ENCODE data around the gene GABARAPL1. TPM values are rescaled to one million over a fixed set of nuclear protein-coding genes. Genes with fewer than 3 reads are reported as not detected.
"Not testable (repeated sequence)": the region's sequence is repeated elsewhere in the genome, so short reads cannot be mapped to it uniquely, and the experiment has no call there.

The GABARAPL1 gene
- total RNA-seq, 1 donor from 2014 or later = 2.6 TPM

DNA sequence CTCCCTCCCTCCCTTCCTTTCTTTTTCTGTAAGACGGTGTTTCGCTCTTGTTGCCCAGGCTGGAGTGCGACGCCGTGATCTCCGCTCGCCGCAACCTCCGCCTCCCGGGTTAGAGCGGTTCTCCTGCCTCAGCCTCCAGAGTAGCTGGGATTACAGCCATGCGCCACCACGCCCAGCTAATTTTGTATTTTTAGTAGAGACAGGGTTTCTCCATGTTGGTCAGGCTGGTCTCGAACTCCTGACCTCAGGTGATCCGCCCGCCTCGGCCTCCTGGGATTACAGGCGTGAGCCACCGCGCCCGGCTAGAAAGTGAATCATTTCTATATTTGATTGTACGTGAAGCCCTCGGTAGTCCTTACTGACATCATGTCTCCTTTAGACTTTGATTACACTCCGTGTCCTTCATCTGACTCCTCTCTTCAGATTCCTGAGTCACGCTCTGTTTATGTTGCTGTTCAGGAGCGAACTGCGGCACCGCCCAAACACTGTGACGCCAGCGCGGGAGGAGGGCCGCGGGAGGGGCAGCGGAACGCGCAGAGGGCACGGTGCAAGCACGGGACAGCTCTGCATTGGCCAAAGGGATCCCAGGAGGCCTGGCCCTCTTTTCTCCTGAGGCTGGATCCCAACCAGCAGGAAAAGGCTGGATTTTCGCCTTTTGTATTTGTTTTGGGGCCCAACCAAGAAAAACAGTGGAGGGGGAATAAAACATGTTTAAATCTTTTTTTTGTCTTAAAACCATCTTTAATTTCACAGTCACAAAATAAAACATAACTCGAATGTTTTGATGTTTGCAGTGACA lies 538 bp upstream of the GABARAPL1 start:
- intact Hi-C loops (cut with micrococcal nuclease) = loop anchor here (1.0 to 10.0 kb wide), 6 partner anchors 153 to 963 kb away; partner anchors contain the start of genes CLEC2B, MAGOHB, SMIM10L1 and YBX3
- Mint-ChIP-seq H3K36me3 (ENCODE audit: low read depth) (no peaks in the 10 kb centered on the region), H3K4me1 (peaks cover 26% of the 10 kb centered on the region), H3K9me3 (no peaks in the 10 kb centered on the region), H3K27ac (peak overlapping the region; percentile 93), H3K27me3 (peaks cover 32% of the 10 kb centered on the region), H3K4me3 (peak overlapping the region; percentile 94)
- DNase-seq = peak; percentile 95

DNA sequence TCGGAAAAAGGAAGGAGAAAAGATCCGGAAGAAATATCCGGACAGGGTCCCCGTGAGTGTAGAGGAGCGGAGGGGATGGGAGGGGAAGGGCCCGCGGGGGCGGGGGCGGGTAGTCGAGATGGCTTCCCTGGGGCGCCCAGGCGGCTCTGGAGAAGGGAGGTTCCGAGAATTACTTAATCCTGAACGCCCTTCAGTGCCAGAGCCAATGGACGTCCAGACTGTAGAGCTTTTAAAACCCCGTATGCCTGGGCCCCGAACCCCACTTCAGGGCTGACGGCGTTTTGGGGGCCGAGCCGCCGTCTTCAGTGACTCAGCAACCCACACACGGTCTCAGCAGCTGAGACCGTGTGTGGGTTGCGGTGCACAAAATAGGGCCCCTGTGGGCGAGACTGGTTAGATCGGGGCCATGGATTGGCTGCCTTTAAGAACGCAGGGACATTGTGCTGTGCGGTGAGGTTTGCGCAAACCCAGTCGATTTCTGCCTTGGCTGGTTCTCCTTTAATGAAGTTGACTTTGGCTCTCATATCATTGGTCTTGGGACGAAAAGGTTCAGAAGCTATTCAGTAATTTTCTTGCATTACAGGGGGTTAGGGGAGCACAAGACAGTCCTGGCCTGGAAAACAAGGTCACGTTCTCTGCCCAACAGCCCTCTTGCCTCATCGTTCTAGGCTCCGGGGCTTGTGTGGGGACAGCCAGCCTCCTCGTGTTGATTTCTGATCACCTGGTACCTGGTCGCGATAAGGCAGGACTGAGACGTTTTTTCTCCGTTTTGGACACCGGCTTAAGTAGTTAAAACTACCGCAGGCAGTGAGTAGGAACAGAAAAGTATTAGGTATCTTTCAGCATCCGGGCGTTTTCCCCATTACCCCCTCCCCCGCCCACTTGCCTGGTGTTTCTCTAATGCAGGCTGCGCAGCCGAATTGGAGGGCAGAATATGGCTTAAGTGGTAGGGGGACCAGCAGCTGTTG lies 775 bp downstream of the GABARAPL1 start:
- Mint-ChIP-seq H3K36me3 (ENCODE audit: low read depth) (peaks cover 1% of the 10 kb centered on the region), H3K4me3 (peak overlapping the region; percentile 94), H3K9me3 (no peaks in the 10 kb centered on the region), H3K27me3 (peaks cover 25% of the 10 kb centered on the region), H3K4me1 (peaks cover 30% of the 10 kb centered on the region), H3K27ac (peak overlapping the region; percentile 91)
- DNase-seq = peak; percentile 87
- intact Hi-C loops (cut with micrococcal nuclease) = loop anchor here (1.0 to 10.0 kb wide), 7 partner anchors 151 to 961 kb away; partner anchors contain the start of genes CLEC2B, MAGOHB, SMIM10L1 and YBX3

DNA sequence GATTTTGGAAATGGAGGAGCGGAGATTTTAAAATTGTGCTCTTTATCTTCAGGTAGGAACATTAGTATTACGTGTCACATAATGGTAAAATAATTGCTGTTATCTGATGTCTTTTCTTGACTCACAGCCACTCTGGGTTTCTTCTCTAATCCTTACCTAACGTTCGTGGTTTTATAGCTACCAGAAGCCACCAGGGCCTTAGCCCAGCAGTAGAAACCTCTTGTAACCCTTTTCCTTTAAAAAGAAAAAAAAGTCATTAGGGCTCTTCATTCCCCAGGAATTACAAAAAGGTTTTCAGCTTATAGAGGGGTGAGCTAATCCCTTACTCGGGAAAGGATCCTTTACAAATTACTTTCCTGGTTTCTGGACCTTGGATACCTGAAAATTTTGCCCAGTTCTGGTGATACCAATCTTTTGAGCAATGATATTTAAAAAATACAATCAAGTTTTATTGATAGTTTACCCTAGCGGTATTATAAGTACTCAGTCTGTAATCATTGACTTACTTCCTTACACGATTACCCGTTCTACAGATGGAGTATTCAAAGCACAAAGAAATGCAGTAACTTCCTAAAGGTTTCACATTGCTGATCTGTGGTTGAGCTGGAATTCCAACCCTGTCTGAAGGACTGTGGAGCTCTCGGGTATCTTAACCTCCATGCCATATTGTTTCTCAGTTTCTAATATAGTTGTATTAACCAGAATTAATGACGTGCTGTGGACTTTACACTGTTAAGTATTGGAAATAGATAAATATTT lies 1.6 kb downstream of the GABARAPL1 start:
- intact Hi-C loops (cut with micrococcal nuclease) = loop anchor here (2.0 to 10.0 kb wide), 3 partner anchors 150 to 960 kb away; partner anchors contain the start of gene SMIM10L1
- H3K27ac Mint-ChIP-seq = peak overlapping the region; percentile 91
- DNase-seq = no peak
- peaks cover 1% of the 10 kb centered on the region for H3K36me3 Mint-ChIP-seq (ENCODE audit: low read depth)
- H3K9me3 Mint-ChIP-seq = no peaks in the 10 kb centered on the region
- peaks cover 30% of the 10 kb centered on the region for H3K4me1 Mint-ChIP-seq
- H3K4me3 Mint-ChIP-seq = peak overlapping the region; percentile 94
- H3K27me3 Mint-ChIP-seq = peaks cover 20% of the 10 kb centered on the region

DNA sequence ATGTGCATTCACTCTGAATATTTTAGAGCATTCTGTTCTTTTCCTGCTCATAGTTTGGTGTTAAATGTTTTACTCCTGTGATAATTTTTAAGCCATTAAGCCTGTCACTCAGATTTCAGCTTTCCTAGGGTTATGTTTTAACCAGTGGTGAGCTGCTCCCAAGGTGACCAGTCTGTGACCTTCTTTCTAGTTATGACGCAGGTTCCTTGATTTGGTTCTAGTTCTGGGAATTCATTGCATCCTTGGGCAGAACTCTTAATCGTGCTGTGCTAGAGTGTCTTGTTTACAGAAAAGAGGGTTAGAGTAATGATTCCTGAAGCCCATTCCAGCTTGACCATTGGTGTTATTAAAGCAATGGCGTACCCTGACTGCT lies 2.2 kb downstream of the GABARAPL1 start:
- H3K36me3 Mint-ChIP-seq (ENCODE audit: low read depth) = peaks cover 1% of the 10 kb centered on the region
- H3K4me3 Mint-ChIP-seq = peak overlapping the region; percentile 14

DNA sequence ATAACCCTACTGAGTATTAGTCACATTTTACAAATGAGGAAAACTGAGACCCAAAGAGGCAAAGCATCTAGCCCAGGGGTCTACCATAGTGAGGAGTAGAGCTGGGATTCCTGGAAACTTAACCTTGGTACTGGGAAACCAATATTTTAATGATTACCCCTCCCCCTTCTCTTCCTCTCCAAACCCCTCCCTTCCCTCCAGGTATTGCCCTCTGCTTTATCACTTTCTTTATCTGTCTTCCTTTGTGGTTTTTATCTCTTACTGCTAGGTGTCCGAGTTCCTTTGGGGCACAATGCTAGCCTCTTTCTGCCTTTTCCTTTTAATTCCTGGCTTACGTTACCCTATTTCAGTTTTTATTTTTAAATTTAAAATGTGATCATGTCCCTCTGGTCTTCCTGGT lies 2.8 kb downstream of the GABARAPL1 start:
- Mint-ChIP-seq H3K36me3 (ENCODE audit: low read depth) (peaks cover 4% of the 10 kb centered on the region), H3K9me3 (no peaks in the 10 kb centered on the region), H3K27me3 (peaks cover 19% of the 10 kb centered on the region), H3K27ac (no peak overlapping the region), H3K4me1 (peaks cover 30% of the 10 kb centered on the region), H3K4me3 (no peak overlapping the region)
- no peak for DNase-seq
- intact Hi-C loops (cut with micrococcal nuclease) = loop anchor here (2.0 to 10.0 kb wide), 3 partner anchors 149 to 959 kb away; partner anchors contain the start of gene SMIM10L1

More for the DNA sequence above, 2.2 kb downstream of the GABARAPL1 start:
- Mint-ChIP-seq H3K9me3 (no peaks in the 10 kb centered on the region), H3K27me3 (peaks cover 20% of the 10 kb centered on the region), H3K4me1 (peaks cover 30% of the 10 kb centered on the region), H3K27ac (no peak overlapping the region)
- intact Hi-C loops (cut with micrococcal nuclease) = loop anchor here (2.0 to 10.0 kb wide), 3 partner anchors 150 to 960 kb away; partner anchors contain the start of gene SMIM10L1
- no peak for DNase-seq

DNA sequence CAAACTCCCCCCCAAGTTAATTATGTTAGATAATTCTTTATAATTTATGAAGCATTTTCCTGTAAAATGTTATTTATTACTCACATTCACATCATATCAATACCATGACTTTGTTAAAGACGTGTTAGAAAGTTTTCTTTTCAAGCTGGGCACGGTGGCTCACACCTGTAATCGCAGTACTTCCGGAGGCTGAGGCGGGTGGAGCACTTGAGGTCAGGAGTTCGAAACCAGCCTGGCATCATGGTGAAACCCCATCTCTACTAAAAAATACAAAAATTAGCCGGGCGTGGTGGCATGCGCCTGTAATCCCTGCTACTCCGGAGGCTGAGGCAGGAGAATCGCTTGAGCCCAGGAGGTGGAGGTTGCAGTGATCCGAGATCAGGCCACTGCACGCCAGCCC lies 3.3 kb downstream of the GABARAPL1 start:
- peaks cover 19% of the 10 kb centered on the region for H3K27me3 Mint-ChIP-seq
- H3K36me3 Mint-ChIP-seq (ENCODE audit: low read depth); H3K27ac Mint-ChIP-seq; H3K9me3 Mint-ChIP-seq; H3K4me3 Mint-ChIP-seq; DNase-seq: not testable (repeated sequence)
- H3K4me1 Mint-ChIP-seq = peaks cover 30% of the 10 kb centered on the region
- intact Hi-C loops (cut with micrococcal nuclease) = loop anchor here (2.0 to 10.0 kb wide), 3 partner anchors 149 to 959 kb away; partner anchors contain the start of gene SMIM10L1

DNA sequence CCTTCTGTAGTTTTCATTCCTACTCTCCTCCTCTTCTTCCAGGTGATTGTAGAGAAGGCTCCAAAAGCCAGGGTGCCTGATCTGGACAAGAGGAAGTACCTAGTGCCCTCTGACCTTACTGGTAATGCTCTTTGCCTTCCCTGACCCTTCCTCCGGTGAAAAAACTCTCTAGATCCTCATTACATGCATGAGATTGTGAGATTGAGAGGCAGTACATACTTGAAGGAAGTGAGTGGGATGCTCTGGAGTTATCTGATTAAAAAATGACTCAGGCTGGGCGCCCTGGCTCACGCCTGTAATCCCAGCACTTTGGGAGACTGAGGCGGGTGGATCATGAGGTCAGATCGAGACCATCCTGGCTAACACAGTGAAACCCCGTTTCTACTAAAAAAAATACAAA lies 5.3 kb downstream of the GABARAPL1 start:
- Mint-ChIP-seq H3K4me3 (no peak overlapping the region), H3K36me3 (ENCODE audit: low read depth) (peaks cover 13% of the 10 kb centered on the region), H3K27me3 (peaks cover 14% of the 10 kb centered on the region), H3K4me1 (peaks cover 21% of the 10 kb centered on the region), H3K27ac (no peak overlapping the region), H3K9me3 (no peaks in the 10 kb centered on the region)
- DNase-seq = no peak
- intact Hi-C loops (cut with micrococcal nuclease) = loop anchor here (10.0 kb wide), 2 partner anchors 147 to 957 kb away; partner anchors contain the start of gene SMIM10L1

DNA sequence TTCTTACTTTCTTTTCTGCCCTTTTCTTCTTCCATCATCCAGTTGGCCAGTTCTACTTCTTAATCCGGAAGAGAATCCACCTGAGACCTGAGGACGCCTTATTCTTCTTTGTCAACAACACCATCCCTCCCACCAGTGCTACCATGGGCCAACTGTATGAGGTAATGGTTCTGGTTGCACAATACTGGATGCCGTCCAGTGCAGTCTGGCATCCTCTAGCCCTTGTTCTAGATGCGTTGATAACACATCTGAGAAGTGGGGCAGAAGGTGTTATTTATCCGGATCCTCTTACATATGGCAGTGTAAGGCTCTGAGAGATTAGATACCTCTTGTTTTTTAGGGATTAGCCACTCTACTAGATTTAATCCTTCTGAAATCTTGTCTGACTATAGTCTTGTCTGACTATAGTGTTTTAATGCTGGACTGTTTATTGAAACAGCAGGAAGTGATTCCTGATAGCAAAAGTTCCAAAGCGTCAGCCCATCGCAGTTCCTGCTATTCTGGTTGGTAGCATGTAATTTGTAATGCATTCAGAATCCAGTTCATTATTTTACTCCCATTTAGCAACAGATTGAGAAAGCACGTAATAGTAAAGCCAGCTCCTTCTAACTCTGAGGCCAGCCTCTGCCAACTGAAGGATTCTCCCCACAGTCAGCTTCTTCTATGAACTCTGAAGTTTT lies 7.9 kb downstream of the GABARAPL1 start:
- Mint-ChIP-seq H3K9me3 (no peaks in the 10 kb centered on the region), H3K27me3 (peaks cover 1% of the 10 kb centered on the region)
- intact Hi-C loops (cut with micrococcal nuclease) = no loop called here

DNA sequence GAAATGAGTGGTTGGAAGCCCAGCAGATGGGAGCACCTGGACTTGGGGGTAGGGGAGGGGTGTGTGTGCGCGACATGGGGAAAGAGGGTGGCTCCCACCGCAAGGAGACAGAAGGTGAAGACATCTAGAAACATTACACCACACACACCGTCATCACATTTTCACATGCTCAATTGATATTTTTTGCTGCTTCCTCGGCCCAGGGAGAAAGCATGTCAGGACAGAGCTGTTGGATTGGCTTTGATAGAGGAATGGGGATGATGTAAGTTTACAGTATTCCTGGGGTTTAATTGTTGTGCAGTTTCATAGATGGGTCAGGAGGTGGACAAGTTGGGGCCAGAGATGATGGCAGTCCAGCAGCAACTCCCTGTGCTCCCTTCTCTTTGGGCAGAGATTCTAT lies 9.2 kb downstream of the GABARAPL1 start:
- no peaks in the 10 kb centered on the region for H3K27me3 Mint-ChIP-seq
- peaks cover 3% of the 10 kb centered on the region for H3K4me1 Mint-ChIP-seq
- DNase-seq = no peak
- no peak overlapping the region for H3K27ac Mint-ChIP-seq
- intact Hi-C loops (cut with micrococcal nuclease) = no loop called here
- H3K36me3 Mint-ChIP-seq (ENCODE audit: low read depth) = peaks cover 13% of the 10 kb centered on the region
- H3K9me3 Mint-ChIP-seq = no peaks in the 10 kb centered on the region
- no peak overlapping the region for H3K4me3 Mint-ChIP-seq

More for the DNA sequence above, 7.9 kb downstream of the GABARAPL1 start:
- Mint-ChIP-seq H3K27ac (no peak overlapping the region), H3K4me1 (peaks cover 4% of the 10 kb centered on the region), H3K36me3 (ENCODE audit: low read depth) (peaks cover 13% of the 10 kb centered on the region), H3K4me3 (no peak overlapping the region)
- no peak for DNase-seq

DNA sequence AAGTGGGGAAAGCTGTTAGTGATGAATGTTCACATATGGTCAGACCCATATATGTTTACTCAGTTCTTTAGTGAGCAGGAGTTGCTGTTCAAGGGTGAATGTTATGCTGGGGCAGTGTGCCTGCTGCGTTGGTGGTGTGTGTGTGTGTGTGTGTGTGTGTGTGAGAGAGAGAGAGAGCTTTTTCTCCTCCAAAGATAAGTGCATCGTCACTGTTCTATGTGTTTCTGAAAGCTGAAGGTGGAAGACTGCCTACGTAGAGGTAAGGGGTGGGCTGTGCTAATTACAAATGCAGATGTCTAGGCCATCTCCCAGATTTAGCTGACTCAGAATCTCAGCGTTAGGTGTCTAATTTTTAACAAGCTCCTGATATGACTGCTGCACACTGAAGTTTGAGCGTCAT lies 10.5 kb downstream of the GABARAPL1 start:
- Mint-ChIP-seq H3K27ac (no peak overlapping the region), H3K4me3 (no peak overlapping the region), H3K9me3 (no peaks in the 10 kb centered on the region), H3K27me3 (no peaks in the 10 kb centered on the region), H3K36me3 (ENCODE audit: low read depth) (peaks cover 12% of the 10 kb centered on the region), H3K4me1 (peaks cover 3% of the 10 kb centered on the region)
- no peak for DNase-seq
- intact Hi-C loops (cut with micrococcal nuclease) = no loop called here

DNA sequence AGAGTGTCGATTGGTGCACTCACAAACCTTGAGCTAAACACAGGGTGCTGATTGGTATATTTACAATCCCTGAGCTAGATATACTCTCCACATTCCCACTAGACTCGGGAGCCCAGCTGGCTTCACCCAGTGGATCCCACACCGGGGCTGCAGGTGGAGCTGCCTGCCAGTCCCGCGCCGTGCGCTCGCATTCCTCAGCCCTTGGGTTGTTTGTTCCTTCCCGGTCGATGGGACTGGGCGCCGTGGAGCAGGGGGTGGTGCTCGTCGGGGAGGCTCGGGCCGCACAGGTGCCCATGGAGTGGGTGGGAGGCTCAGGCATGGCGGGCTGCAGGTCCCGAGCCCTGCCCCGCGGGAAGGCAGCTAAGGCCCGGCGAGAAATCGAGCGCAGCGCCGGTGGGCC lies 12.7 kb downstream of the GABARAPL1 start:
- H3K27me3 Mint-ChIP-seq; H3K27ac Mint-ChIP-seq; H3K4me3 Mint-ChIP-seq; H3K36me3 Mint-ChIP-seq (ENCODE audit: low read depth); H3K4me1 Mint-ChIP-seq; intact Hi-C loops (cut with micrococcal nuclease); DNase-seq; H3K9me3 Mint-ChIP-seq: not testable (repeated sequence)

DNA sequence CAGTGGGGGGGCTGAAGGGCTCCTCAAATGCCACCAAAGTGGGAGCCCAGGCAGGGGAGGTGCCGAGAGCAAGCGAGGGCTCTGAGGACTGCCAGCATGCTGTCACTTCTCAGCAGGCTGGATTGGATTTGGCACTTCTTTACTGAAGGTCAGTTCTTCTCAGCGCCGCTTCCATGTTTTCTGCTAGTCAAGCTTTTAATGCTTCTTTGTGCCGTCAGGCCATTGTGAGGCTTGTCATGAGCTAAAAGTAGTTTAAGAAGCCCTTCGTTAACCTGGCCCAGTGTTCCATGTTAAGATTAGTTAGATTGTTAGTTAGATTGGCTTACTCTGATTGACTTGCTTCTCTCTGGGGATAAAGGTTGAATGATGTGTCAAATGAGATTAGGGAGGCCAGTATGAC lies 13.4 kb downstream of the GABARAPL1 start:
- Mint-ChIP-seq H3K4me3 (no peak overlapping the region), H3K27me3 (no peaks in the 10 kb centered on the region), H3K9me3 (no peaks in the 10 kb centered on the region), H3K36me3 (ENCODE audit: low read depth) (peaks cover 9% of the 10 kb centered on the region), H3K27ac (no peak overlapping the region), H3K4me1 (peaks cover 3% of the 10 kb centered on the region)
- no peak for DNase-seq
- intact Hi-C loops (cut with micrococcal nuclease) = no loop called here
